Subcutaneous adipose tissue (tissue), 4 donors: Measurements from ENCODE around the gene CFAP46. TPM values are rescaled to one million over a fixed set of nuclear protein-coding genes. Genes with fewer than 3 reads are reported as not detected.

Experiments
- total RNA-seq, 4 donors: library from RNA; depleted of rRNA; stranded (reverse); fragments of >200 nt; gene quantifications; one replicate each; pipeline ENCODE4 v1.1.0, GENCODE V29; 2016
- TF ChIP-seq, protein P1 (sequence below): fragments of 450-650 bp; IDR thresholded peaks from one replicate; pipeline ENCODE4 v1.5.1; 2016; ENCODE audit warnings: low read depth, mild to moderate bottlenecking, control low read depth, antibody characterized with exemption, moderate library complexity

The CFAP46 gene
- total RNA-seq, 4 donors from 2014 or later: not detected

DNA sequence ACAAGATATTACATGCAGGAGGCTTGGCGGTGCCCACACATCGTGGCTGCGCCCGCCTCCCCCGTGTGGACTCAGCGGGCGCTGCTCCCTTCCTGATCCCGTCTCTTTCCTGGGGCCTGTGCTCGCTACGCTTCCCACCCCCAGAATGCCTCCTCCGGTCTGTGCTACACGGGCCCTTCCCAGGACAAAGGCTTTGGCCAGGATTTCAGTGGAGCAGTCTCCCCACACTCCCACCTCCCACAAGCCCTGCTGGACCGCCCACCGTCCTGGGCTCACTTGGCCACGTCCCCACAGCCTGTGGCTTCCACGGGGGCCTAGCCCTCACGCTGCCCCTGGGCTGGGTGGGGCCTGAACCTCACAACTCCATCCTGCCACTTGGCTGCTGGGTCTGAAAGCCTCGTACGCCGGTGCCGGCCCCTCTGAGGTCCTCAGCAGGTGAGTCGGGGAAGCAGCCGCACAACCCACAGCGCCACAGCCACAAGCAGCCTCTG lies 17.3 kb downstream of the CFAP46 start:
- TF ChIP-seq, protein P1, sequence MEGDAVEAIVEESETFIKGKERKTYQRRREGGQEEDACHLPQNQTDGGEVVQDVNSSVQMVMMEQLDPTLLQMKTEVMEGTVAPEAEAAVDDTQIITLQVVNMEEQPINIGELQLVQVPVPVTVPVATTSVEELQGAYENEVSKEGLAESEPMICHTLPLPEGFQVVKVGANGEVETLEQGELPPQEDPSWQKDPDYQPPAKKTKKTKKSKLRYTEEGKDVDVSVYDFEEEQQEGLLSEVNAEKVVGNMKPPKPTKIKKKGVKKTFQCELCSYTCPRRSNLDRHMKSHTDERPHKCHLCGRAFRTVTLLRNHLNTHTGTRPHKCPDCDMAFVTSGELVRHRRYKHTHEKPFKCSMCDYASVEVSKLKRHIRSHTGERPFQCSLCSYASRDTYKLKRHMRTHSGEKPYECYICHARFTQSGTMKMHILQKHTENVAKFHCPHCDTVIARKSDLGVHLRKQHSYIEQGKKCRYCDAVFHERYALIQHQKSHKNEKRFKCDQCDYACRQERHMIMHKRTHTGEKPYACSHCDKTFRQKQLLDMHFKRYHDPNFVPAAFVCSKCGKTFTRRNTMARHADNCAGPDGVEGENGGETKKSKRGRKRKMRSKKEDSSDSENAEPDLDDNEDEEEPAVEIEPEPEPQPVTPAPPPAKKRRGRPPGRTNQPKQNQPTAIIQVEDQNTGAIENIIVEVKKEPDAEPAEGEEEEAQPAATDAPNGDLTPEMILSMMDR: no peak

DNA sequence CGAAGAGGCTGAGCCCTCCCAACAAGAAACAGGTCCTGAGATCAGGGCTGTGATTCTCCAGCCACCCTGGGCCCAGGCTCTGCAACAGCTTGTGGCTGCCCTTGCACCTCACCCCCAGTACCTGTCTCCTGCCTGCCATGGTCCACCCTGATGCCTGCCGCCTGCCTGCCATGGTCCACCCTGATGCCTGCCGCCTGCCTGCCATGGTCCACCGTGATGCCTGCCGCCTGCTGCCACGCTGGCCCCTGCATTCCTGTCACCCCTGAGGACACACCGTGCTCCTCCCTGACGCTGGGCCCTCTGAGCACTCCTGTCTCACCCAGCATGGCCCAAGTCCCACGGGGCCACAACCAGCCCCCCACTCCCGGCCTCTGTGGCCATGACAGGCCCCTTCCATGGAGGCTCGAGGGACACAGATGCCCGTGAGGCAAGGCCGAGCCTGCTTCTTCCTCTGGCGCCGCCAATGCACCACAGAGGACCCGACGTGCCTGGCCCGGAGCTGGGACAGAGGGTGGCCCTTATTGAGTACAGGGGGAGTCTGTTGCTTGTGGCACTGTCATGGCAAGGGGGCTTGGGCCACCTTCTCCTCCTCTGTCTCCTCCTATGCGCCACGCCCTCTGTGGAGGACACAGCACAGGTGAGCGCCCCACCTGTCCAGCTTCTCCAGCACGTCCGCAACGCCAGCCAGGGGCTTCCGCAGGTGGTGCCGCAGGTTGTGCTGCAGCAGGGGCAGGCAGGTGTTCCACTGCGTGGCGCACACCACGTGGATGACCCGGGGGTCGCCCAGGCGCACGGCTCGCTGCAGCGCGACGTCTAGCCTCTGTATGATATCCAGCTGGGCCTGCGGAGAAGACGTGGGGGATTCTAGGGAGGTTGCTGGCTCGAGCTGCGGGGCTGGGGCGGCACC lies 18.1 kb downstream of the CFAP46 start:
- TF ChIP-seq, protein P1: no peak

DNA sequence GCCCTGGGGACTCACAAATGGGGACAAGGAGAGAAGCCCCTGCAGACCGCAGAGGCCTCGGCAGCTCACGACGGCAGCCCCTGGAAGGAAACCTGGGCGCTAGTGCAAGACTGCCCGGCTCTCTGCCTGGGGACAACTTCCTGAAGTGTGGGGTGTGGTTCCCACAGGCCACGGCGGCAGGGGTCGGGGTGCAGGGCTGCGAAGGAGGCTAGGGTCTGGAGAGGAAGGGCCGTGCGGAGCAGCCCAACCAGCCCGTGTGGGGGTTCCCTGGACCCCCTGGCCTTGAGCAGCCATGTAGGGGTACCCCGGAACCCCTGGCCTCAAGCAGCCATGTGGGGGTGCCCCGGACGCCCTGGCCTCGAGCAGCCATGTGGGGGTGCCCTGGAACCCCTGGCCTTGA lies 19.5 kb downstream of the CFAP46 start:
- TF ChIP-seq, protein P1: no peak

DNA sequence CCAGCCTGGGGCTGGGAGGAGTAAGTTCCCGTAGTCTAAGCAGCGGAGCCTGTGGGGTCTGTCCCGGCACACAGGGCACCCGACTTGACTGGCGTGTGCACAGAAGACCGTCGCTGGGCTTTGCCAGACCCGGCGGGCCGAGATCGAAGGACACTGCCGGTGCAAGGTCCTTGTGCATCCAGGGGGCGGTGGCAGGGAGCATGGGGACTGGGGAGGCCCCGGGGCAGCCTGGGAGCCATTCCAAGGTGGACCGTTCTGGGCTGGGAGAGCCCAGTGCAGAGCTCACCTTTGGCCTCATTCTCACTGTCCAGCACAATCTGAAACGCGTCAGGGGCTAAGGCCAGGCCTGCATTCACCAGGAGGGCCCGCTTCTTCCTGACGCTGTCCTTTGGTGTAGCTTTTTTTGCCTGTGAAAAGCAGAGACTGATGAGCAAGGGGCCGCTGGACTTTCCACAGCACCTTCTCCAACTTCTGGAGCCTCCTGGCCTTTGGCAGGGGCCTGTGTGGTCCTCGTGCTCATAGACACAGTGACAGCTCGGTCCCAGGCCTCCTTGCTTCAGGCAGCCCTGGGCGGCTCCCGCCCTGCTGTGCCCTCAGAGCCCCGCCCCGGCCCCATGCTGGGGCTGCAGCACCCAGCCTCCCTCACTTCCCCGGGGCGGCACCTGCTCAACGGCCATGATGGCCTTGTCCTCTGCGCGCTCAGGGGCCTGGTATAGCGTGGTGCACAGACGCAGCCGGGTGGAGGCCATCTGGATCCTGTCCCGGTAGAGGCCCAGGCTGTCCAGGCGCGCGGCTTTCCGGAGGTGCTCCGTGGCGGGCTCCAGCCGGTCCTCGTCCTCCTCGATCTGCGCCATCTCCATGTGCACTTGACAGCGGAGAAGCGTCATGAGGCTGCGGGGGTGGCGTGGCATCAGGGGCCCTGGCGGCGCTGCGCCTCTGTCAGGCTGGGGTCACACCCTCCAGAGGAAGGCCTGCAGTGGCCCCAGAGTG lies 20.3 kb downstream of the CFAP46 start:
- TF ChIP-seq, protein P1: no peak

DNA sequence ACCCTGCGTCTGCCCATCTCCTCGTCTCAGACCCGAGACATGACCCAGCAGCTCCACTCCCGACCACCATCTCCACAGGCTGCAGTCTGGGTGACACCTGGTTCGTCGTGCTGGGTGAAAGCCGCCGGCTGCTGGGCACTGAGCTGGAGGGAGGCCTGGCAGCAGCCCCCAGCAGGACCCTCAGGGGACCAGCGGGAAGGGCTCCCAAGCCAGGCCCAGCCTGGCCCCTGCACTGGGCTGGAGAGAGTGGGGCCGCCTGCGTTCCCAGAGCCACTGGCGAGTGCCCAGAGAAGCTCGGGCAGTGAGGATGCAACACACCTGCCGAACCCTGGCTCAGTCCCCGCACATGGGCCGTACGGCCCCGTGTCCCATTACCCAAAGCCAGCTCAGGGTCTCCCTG lies 21.3 kb downstream of the CFAP46 start:
- TF ChIP-seq, protein P1: no peak

DNA sequence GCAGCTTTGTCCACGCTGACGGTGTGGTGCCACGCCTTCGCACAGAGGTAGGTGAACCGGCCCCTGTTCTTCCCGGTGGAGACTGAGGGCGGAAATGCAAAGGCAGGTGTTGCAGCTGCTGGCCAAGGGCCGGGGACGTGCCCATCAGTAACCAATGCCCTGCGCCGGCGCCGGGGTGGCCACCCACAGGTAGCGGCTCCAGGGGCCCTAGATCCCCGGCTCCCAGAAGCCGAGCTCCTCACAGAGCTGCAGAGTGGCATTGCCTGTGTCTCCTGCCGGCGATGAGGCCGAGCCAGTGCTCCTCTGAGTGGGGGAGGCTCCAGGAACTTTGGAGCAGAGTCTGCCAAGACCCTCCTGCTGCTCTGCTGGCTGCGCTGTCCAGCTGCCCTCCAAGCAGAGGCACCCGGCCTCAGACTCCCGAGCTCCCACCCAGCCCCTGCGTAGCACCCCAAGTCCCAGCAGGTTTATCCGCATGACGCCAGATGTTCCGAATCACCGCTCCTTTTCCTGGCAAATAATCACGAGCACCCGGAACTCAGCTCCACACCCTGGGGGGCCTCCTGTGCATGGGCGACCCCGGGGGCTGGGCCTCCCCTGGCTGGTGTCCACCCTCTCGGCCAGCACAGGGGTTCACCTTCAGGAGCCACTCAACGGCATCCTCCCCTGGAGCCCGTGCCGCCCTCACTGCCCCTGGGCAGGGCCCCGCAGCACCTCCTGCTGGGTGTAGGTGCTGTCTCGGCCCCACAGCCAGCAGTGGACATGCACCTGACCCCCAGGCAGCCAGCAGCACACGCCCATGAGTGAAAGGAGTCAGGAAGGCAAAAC lies 22.1 kb downstream of the CFAP46 start:
- TF ChIP-seq, protein P1: no peak
